ENCODE measurements around the gene KRTAP10-10.
"Not testable (repeated sequence)": the region's sequence is repeated elsewhere in the genome, so short reads cannot be mapped to it uniquely, and the experiment has no call there.

Gene KRTAP10-10

DNA sequence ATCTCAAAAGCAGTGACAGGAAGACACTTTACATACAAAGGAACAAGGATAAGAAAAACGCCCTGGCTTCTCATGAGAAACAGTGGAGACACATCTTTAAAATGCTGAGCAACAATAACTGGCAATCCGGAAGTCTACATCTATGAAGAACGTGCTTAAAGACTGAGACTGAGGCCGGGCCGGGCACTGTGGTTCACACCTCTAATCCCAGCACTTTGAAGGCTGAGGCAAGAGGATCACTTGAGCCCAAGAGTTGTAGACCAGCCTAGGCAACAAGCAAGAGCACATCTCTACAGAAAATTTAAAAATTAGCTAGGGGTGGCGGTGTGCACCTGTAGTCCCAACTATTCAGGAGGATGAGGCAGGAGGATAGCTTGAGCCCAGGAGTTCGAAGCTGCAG is 46.9 kb downstream of the KRTAP10-10 start:
- DNase-seq (ENCODE audit: low spot score), result no peak

DNA sequence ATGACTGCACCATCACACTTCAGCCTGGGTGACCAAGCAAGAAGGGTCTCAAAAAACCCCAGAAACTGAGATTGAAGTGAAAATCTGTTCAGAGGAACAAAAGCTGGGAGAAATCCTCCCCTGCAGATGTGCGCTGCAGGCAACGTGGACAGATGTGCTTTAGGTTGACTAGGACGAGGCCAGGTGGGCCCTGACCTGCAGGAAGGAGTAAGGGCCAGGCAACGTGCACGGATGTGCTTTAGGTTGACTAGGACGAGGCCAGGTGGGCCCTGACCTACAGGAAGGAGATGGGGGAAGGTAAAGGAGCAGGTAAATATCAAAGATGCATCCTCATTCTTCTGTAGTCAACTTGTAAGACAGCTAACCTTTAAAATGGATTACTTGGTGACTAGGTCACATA is 47.3 kb downstream of the KRTAP10-10 start:
- DNase-seq (ENCODE audit: low spot score), result no peak

DNA sequence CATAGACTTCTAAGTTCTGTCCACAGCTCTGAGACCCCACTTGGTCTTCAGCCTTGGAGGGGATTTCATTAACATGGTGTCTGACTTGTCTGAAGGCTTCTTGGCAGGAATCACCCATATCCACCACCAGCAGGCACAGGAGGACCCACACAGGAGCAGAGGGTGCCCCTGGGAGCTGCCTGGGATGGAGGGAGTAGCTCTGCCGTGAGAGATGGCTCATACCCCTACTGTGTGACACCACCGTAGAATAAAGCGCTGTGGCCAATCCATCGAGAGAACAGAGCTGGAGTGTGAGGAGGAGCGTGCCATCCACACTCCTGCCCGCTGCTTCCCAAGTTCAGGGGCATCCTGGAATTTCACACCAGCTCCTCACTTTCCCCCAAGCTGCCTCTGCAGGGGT is 47.9 kb downstream of the KRTAP10-10 start:
- DNase-seq (ENCODE audit: low spot score), result not testable (repeated sequence)

DNA sequence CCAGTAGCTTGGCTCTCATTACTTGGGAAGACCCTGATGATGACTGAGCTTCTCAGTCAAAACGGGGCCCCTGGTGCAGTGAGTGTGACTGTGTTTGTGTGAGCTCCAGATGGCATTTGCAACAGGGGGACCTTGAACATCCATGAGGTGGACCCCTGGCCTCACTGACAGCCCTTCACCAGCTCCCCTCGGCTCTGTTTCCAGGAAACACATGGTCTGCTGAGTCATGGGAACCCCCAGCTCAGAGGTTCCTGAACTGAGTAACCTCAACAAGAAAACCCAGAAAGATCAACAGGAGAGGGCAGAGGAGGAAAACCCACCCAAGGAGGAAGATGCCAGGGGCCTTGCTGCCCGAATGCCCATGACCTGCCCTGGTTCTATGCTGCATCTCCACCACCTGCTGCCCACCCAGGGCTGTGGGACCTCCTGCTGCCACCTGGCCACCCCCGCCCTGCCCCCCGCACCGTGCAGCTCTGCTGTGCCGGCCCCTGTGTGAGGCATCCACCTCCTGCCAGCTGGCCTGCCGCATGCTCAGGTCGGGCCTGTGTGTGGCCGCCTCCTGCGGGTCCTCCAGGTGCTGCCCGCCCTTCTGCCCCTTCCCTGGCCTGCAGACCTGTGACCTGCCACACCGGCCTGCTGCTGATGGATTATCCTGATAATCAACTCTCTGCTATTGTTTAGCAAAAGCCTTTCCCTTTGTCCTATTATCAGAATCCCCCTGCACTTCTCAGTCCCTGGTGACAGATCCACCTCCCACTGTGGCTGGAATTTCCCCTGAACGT is 49.0 kb downstream of the KRTAP10-10 start:
- DNase-seq (ENCODE audit: low spot score), result no peak

DNA sequence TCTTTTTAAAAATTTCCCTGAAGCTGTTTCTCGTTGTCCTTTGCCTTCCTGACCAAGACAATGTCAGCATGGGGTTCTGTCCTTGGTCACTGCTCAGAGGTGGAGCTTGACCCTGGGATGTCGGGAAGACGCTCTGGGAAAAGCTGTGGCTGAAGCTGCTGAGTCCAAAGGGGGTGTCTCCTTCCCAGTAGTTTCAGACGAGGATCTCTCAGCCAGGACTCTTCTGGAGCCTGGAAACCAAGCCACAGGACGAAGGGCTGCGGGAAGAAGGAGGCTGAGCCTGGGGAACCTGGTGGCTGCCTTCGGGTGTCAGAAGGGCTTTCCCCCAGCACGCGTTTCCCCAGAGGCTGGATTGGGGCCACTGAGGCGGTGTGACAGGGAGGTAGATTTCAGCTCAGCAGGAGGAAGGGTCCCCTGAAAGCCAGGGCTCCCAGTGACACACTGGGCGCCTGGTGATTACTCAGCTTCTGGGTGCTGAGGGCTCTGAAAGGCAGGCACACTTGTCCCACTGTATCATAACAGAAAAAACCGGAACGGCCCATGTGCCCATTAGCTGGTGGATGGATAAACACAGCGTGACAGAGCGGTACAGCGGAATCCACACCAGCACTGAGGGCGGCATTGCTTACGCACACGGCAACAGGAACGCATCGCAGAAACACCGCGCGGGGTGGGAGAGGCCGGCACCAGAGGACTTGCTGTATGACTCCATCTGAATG is 49.8 kb downstream of the KRTAP10-10 start:
- no peak for DNase-seq (ENCODE audit: low spot score)

DNA sequence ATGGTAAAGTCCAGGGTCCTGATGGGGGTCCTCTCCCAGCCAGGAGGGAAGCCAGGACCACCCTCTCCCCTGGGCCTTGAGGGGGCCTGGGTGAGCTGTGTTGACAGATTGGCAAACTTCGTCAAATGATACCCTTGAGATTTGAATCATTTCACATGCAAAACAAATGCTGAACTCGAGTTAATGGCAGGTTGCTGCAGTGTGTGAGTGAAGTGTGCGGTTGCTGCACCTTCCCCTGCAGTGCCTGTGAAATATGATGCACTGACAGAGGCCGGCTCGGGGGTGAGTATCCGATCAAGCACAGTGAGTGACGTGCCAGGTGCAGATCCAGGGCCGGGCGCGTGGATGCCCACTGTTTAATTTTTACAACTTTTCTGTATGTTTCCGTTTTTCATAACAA is 50.5 kb downstream of the KRTAP10-10 start:
- no peak for DNase-seq (ENCODE audit: low spot score)

Measured in COLO829 (cell line).